Stimulated activated effector memory CD8-positive, alpha-beta T cell treated with anti-CD3 and anti-CD28 coated beads, Interleukin-12 subunit alpha, Interleukin-12 subunit beta, amount 100 ng/mL, for 72 hours (primary cell): ENCODE results near the gene GHRHR.

Source experiments
- ATAC-seq: fragments of 150-1000 bp; cut with Tn5 transposase; 2 replicates; pipeline ENCODE4 v1.10.0; 2021
- DNase-seq, 2 donors: peaks; one replicate each; pipeline ENCODE4 v3.0.0; 2021 to 2022; ENCODE audit warnings: low spot score in 2 of 2
- H3K27ac Mint-ChIP-seq: one replicate; pipeline ENCODE4 v1.8.0; 2022; ENCODE audit warnings: mild to moderate bottlenecking, mixed read lengths
- H3K36me3 Mint-ChIP-seq: one replicate; pipeline ENCODE4 v1.8.0; 2022; ENCODE audit warnings: mild to moderate bottlenecking, mixed read lengths
- H3K4me1 Mint-ChIP-seq: one replicate; pipeline ENCODE4 v1.8.0; 2022; ENCODE audit warnings: mixed read lengths
- H3K4me3 Mint-ChIP-seq: one replicate; pipeline ENCODE4 v1.8.0; 2022; ENCODE audit warnings: mild to moderate bottlenecking, mixed read lengths
- H3K9me3 Mint-ChIP-seq: one replicate; pipeline ENCODE4 v1.8.0; 2022; ENCODE audit warnings: mixed read lengths

The GHRHR gene

DNA sequence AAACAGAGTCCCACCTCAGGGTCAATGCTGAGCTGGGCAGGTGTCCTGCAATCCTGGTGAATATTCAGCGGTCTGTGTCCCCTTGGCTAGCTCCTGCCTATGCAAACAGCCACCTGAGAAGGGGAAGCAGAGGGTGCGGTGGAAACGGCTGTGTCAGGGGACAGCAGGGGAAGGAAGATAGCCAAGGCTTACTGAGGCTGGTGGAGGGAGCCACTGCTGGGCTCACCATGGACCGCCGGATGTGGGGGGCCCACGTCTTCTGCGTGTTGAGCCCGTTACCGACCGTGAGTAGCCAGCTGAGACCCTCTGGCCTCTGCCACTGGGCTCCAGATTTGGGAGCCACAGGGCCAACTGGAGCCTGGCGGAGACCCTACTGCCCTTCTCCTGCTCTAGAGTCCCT is at the start of gene GHRHR:
Gene GHRHR (plus strand): TSS at position 112 of the 400 bp plus-strand sequence. CDS start 116 bp downstream, at position 228.
- DNase-seq (no peak), ATAC-seq (no peak)
- H3K4me3 Mint-ChIP-seq: no peak within 1 kb of the TSS
- no peak within 1 kb of the TSS for H3K27ac Mint-ChIP-seq
- no peaks in the 10 kb centered on the region for H3K9me3 Mint-ChIP-seq
- H3K4me1 Mint-ChIP-seq: no peaks in the 10 kb centered on the region
- H3K36me3 Mint-ChIP-seq: no peaks in the 10 kb centered on the region

DNA sequence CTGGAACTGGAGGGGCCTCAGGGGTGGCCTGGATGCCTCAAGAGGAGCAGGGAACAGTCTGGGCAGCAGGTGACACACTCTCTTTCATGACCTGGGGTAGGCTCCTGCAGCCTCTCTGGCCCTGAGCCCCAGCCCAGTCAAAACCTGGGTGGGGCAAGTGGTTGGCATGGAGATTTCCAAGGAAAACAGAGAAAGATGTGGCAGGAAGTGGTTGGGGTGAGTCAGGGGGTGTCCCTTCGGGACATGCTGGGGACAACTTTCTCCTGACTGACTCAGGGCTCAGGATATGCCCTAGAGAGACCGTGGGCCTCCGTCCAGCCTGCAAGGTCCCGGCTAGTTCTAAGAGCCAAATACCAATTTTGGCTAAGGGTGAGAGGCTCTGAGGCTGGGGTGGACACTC is 49.2 kb upstream of the GHRHR start:
- Mint-ChIP-seq H3K27ac (peak overlapping the region; percentile 64), H3K9me3 (no peaks in the 10 kb centered on the region), H3K36me3 (no peaks in the 10 kb centered on the region), H3K4me1 (no peaks in the 10 kb centered on the region), H3K4me3 (no peak overlapping the region)
- ATAC-seq: peak; percentile 16
- no peak for DNase-seq

DNA sequence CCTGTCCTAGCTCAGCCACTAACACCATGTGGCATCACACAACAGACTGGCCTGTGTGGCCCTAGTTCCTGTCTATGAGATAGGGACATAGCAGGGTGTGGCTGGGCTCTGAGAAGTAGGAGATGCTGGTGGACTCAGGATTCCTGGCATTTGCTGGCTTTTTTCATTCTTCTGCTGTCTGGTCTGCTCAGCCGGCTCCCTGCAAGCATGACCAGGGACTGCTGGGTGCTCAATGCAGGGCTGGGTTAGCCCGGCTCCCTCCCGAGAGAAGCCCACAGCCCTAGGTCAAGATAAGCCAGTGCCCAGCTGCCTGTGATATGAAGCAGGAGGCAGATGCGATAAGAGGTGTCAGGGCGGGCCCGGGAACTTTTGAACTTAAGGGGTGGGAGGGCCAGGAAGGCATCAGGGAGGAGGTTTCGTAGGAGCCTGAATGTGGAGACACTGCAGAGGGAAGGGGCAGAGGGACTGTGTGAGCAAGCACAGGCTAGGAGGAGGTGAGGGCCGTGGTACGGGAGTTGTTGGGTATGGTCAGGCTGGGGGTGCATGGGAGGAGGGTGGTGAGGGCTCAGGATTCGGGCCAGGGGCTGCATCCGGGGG is 48.6 kb upstream of the GHRHR start:
- Mint-ChIP-seq H3K4me1 (no peaks in the 10 kb centered on the region), H3K36me3 (no peaks in the 10 kb centered on the region), H3K9me3 (no peaks in the 10 kb centered on the region), H3K27ac (peak overlapping the region; percentile 64), H3K4me3 (no peak overlapping the region)
- ATAC-seq (no peak), DNase-seq (no peak)

DNA sequence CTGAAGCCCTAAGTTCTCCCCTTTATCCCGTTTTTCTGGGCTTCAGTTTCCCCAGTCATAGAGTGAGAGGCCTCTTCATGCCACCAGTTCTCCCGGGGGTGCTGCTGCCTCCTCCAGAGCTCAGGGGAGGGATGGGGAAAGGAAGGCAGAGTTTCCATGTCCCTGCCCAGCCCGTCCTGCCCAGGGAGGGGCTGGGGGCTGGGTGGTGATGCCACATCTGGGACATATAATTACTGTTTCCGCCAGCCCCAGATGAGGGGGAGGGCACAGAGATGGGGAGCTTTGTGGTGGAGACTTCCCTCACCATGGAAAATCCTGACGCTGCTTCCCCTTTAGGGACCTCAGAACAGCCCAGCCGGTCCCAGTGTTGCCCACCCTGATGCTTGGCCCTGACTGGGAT is 48.0 kb upstream of the GHRHR start:
- DNase-seq (no peak), ATAC-seq (no peak)
- Mint-ChIP-seq H3K27ac (no peak overlapping the region), H3K36me3 (no peaks in the 10 kb centered on the region), H3K4me1 (no peaks in the 10 kb centered on the region), H3K4me3 (no peak overlapping the region), H3K9me3 (no peaks in the 10 kb centered on the region)

DNA sequence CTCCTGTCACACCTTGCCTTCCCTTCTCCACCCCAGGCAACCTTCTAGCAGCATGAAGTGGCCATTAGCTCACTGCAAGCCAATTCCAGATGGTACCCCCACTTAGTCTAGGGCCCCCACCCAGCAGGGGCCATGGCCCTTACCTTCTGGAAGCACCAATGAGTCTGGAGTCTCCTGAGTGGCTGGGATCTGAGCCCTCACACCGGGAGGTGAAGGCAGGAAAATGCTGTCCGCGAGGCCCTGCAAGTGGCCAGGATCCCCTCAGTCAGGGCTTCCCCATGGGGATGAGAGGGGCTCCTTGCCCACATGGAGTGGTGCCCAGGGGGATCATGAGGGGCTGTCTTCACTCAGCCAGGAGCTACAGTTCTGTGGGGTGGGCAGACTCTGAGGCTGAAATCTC is 47.5 kb upstream of the GHRHR start:
- H3K9me3 Mint-ChIP-seq: no peaks in the 10 kb centered on the region
- H3K27ac Mint-ChIP-seq: no peak overlapping the region
- no peak for DNase-seq
- no peak for ATAC-seq
- no peaks in the 10 kb centered on the region for H3K4me1 Mint-ChIP-seq
- no peak overlapping the region for H3K4me3 Mint-ChIP-seq
- no peaks in the 10 kb centered on the region for H3K36me3 Mint-ChIP-seq

DNA sequence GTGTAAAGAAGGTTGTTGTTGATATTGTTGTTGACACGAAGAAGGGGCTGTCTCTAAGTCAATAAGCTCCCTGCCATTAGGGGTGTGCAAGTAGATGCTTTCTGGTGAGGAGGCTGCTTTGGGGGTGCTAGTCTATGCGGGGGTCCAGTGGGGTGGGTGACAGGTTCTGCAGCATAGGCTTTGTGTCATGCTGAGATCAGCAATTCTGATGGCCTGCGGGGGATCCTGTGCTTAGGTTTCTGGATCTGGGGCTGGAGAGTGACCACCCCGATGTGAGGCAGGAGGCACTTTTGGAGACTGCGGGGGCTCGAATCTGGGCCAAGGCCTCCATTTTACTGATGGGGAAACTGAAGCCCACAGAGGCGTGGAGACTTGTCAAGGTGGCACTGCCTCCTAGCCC is 47.0 kb upstream of the GHRHR start:
- no peaks in the 10 kb centered on the region for H3K4me1 Mint-ChIP-seq

DNA sequence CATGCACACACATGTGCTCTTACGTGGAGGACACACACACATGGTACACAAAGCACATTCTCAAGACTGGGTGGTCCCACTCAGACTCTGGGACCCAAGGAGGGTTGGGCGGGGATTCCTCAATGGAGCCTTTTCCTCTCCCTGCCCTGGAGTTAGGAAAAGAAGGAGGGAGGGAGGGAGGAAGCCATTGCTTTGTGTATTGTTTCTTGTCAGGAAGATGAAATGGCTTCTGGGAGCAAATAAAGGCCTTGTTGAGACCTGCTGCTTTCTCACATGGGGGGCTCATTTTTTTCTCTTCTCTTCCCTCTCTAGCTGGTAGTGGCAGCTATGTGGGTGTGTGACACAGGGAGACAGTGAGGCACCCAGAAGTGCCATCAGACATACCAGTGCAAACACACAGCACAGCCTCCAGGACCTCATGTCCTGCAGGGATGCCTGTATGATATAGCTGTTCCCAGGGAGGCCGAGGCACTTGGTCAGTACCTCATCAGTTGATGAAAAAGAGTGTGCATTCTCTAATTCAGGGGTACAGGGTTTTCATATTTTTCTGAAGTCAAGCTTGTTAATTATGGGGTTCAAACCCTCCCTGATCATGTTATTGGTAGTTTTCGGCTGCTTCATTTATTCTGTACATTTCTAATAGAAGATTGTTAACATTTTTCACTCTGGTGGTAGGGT is 46.4 kb upstream of the GHRHR start:
- ATAC-seq: no peak
- Mint-ChIP-seq H3K4me1 (no peaks in the 10 kb centered on the region), H3K27ac (no peak overlapping the region), H3K4me3 (no peak overlapping the region), H3K9me3 (no peaks in the 10 kb centered on the region), H3K36me3 (no peaks in the 10 kb centered on the region)
- DNase-seq: no peak

More for the DNA sequence above, 47.0 kb upstream of the GHRHR start:
- no peak for ATAC-seq
- Mint-ChIP-seq H3K4me3 (no peak overlapping the region), H3K27ac (no peak overlapping the region), H3K9me3 (no peaks in the 10 kb centered on the region), H3K36me3 (no peaks in the 10 kb centered on the region)
- no peak for DNase-seq

DNA sequence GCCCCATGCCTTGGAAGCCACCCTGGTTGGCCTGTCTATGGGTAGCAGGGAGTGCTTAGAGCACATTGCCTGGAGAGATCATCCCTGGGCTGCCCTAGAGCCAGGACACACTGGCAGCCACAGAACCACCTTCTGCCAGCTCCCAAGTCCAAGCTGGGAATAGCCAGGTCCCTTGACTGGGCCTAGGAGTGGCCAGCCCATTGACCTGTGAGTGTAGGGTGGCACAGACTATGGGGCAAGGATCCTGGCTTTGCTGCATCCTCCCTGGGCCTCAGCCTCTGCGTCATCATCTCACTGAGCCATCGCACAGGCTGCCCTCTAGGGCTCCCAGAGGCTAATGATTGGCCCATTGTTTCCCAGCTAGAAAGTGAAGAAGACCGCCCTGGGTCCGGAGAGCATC is 45.1 kb upstream of the GHRHR start:
- Mint-ChIP-seq H3K4me3 (no peak overlapping the region), H3K36me3 (no peaks in the 10 kb centered on the region), H3K4me1 (no peaks in the 10 kb centered on the region), H3K9me3 (no peaks in the 10 kb centered on the region), H3K27ac (no peak overlapping the region)
- no peak for ATAC-seq
- DNase-seq: no peak

DNA sequence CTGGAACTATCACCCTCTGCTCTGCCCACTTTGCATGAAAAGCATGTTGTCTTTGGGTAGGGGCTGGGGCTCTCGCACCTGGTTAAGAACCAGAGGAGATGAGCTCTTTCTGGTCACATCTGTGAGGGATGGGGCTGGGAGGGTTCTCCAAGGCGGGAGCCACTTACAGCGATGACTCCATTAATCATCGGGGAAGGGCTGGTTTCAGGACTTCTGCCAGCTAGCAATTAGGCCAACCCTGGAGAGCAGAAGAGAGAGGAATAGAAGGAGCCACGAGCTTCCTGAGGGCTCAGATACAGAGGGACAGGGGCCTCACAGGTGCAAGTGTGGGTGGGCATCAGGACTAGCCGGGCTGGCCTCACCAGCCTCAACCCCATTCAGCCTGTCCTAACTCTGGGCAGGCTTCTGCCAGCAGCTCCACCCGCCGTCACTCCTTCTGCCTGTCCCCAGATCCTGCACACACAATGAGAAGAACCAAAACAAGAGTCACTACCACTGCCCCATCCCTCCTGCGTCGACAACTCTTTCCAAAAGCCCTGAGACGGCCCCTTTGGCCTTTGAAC is 43.7 kb upstream of the GHRHR start:
- no peak for ATAC-seq
- Mint-ChIP-seq H3K36me3 (no peaks in the 10 kb centered on the region), H3K4me1 (no peaks in the 10 kb centered on the region), H3K4me3 (no peak overlapping the region), H3K9me3 (no peaks in the 10 kb centered on the region), H3K27ac (no peak overlapping the region)
- no peak for DNase-seq

DNA sequence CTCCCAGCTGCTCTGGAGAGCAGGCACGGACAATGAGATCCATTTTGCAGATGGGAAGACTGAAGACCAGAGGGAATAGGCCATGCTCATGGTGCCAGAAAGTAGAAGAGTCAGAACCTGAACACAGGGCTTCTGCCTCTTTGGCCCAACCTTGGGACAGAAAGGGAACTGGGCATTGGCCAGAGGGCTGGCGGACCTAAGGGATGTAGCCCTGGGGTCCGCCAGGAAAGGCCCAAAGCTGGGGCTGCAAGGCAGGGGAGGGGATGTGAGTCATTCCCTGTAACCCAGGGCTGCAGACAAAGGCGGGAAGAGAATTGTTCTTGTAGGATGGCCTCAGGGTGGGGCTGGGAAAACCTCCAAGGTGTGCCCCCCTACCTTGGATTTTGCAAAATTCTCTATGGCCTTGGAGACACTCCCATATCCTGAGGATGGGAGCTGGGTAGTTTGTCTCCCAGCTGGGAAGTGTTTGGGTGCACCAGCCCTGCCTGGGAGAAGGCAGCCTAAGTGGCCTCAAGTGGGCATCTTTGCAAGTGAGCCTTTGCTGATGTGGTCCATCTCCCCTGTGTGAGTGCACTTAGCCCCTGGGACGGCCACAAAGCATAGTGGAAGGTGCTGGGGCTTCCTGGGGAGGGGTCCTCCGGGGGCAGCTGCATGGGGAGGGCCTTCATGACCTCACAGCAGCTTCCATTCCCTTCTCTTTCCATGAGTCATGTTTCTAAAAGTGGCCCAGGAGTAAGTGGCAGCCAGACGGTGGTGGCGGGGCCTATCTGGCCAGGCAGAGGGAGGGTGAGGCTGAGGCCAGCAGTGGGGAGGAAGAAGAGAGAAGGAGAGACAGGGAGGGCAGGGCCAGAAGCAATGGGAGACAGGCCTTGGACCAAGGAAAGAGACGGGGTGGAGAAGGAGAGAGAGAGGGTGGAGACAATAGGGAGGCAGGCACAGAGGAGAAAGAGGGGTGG is 42.9 kb upstream of the GHRHR start:
- ATAC-seq: no peak
- H3K4me3 Mint-ChIP-seq: no peak overlapping the region
- DNase-seq: no peak
- H3K27ac Mint-ChIP-seq: no peak overlapping the region
- H3K4me1 Mint-ChIP-seq: no peaks in the 10 kb centered on the region
- H3K9me3 Mint-ChIP-seq: no peaks in the 10 kb centered on the region
- H3K36me3 Mint-ChIP-seq: no peaks in the 10 kb centered on the region

DNA sequence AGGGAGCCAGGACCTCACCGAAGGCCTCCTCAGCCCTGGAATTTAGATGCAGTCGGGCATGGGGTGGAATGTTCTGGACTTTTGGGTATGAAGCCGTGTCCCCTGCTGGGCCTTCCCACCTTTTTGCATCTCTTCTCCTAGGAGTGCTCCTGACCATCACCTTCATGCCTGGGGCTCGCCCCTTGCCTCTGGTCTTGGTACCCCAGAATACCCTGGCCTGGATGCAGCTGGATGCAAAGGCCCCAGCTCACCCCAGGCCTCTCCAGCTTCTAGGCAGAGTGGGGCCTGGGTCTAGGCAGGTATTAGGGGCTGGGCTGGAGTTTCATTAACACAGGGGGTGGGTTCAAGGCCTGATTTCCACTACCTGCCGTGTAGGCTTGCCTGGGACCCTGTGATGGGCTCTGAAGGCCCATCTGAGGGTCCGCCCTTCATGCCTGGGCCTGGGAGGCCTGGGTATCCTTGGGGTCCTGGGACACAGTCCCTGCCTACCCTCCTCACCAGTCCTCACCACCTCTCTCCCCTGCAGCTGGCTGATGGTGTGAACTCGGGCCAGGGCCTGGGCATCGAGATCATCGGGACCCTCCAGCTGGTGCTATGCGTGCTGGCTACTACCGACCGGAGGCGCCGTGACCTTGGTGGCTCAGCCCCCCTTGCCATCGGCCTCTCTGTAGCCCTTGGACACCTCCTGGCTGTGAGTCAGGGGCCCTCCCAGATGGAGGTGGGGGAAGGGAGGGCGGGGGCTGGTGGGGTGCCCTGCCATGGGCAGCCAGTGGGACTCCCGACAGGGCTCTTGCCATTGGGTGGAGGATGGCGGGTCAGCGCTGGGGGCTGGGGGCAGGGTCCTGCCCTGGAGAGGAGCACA is 42.0 kb upstream of the GHRHR start:
- DNase-seq: no peak
- Mint-ChIP-seq H3K9me3 (no peaks in the 10 kb centered on the region), H3K27ac (no peak overlapping the region), H3K4me1 (no peaks in the 10 kb centered on the region), H3K36me3 (no peaks in the 10 kb centered on the region), H3K4me3 (no peak overlapping the region)
- ATAC-seq: no peak

DNA sequence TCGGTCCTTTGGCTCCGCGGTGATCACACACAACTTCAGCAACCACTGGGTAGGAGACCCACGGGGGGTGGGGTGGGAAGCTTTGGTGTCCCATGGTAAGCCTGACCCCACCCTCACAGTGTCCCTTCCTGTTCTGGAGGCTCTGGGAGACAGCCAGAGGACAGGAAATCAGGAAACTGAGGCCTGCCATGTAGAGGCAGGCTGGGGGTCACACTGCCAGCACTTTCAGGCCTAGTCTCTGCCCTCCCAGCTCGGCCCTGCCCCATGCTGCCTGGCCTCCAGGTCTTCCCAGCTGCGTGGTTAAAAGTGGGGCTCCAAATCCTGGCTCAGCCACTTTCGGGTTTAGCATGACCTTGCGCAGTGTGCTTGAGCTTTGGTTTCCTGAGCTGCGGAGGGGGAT is 41.2 kb upstream of the GHRHR start:
- Mint-ChIP-seq H3K9me3 (no peaks in the 10 kb centered on the region), H3K36me3 (no peaks in the 10 kb centered on the region)

DNA sequence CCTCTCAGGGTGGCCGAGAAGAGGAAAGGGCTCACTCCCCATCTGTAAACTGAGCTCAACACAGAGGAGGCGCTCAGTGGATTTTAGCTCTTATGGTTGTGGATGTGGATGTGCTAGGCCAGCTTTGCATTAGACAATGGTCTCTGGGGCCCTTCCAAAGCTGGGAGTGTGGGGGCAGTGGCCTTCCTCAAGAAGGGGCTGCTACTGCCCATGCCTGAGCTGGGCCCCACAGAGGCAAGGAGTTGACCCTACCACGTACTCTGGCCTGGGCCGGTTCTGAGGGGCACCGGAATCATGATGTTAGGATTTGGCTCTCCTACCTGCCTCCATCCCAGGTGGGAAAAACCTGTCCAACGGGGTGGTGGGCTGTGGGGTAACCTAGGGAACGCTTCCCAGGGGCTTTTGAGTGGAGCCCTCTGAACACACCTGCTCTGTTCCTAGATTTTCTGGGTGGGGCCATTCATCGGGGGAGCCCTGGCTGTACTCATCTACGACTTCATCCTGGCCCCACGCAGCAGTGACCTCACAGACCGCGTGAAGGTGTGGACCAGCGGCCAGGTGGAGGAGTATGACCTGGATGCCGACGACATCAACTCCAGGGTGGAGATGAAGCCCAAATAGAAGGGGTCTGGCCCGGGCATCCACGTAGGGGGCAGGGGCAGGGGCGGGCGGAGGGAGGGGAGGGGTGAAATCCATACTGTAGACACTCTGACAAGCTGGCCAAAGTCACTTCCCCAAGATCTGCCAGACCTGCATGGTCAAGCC is 40.6 kb upstream of the GHRHR start:
- no peaks in the 10 kb centered on the region for H3K36me3 Mint-ChIP-seq
- DNase-seq (no peak), ATAC-seq (no peak)
- H3K9me3 Mint-ChIP-seq: no peaks in the 10 kb centered on the region
- H3K4me1 Mint-ChIP-seq: no peaks in the 10 kb centered on the region
- H3K27ac Mint-ChIP-seq: no peak overlapping the region
- no peak overlapping the region for H3K4me3 Mint-ChIP-seq

More for the DNA sequence above, 41.2 kb upstream of the GHRHR start:
- no peak overlapping the region for H3K4me3 Mint-ChIP-seq
- DNase-seq (no peak), ATAC-seq (no peak)
- H3K4me1 Mint-ChIP-seq: no peaks in the 10 kb centered on the region
- no peak overlapping the region for H3K27ac Mint-ChIP-seq

DNA sequence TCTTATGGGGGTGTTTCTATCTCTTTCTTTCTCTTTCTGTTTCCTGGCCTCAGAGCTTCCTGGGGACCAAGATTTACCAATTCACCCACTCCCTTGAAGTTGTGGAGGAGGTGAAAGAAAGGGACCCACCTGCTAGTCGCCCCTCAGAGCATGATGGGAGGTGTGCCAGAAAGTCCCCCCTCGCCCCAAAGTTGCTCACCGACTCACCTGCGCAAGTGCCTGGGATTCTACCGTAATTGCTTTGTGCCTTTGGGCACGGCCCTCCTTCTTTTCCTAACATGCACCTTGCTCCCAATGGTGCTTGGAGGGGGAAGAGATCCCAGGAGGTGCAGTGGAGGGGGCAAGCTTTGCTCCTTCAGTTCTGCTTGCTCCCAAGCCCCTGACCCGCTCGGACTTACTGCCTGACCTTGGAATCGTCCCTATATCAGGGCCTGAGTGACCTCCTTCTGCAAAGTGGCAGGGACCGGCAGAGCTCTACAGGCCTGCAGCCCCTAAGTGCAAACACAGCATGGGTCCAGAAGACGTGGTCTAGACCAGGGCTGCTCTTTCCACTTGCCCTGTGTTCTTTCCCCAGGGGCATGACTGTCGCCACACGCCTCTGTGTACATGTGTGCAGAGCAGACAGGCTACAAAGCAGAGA is 39.9 kb upstream of the GHRHR start:
- ATAC-seq: no peak
- no peak for DNase-seq
- no peaks in the 10 kb centered on the region for H3K9me3 Mint-ChIP-seq
- H3K4me3 Mint-ChIP-seq: no peak overlapping the region
- H3K36me3 Mint-ChIP-seq: no peaks in the 10 kb centered on the region
- no peaks in the 10 kb centered on the region for H3K4me1 Mint-ChIP-seq
- no peak overlapping the region for H3K27ac Mint-ChIP-seq
